Astrocyte (in vitro differentiated cells and primary cell): ENCODE data around the gene GGA2. TPM values are rescaled to one million over a fixed set of nuclear protein-coding genes. Genes with fewer than 3 reads are reported as not detected.

Source experiments
- DNase-seq: peaks from one replicate; pipeline ENCODE4 v3.0.0-alpha.2; 2010; ENCODE audit warnings: low read depth
- FAIRE-seq: peaks from 2 replicates; lab custom pipeline; 2011; peaks lifted over from hg19 to GRCh38; lab: Jason Lieb, UNC
- H2AFZ ChIP-seq: 2 replicates; pipeline ENCODE4 v1.6.0; 2012; ENCODE audit warnings: low read depth, low read length, inconsistent platforms
- H3K27ac ChIP-seq: 2 replicates; pipeline ENCODE4 v1.5.1; 2011; ENCODE audit warnings: low read depth, low read length, inconsistent platforms
- H3K27me3 ChIP-seq: 2 replicates; pipeline ENCODE4 v1.6.0; 2011; ENCODE audit warnings: low read length, inconsistent platforms; ENCODE audit not compliant: insufficient read depth
- H3K36me3 ChIP-seq: 2 replicates; pipeline ENCODE4 v1.5.1; 2011; ENCODE audit warnings: low read length, inconsistent platforms; ENCODE audit not compliant: insufficient read depth
- H3K4me1 ChIP-seq: 2 replicates; pipeline ENCODE4 v1.5.1; 2011; ENCODE audit warnings: low read length, inconsistent platforms; ENCODE audit not compliant: insufficient read depth
- H3K4me2 ChIP-seq: 2 replicates; pipeline ENCODE4 v1.6.0; 2012; ENCODE audit warnings: low read length, inconsistent platforms
- H3K4me3 ChIP-seq: 2 replicates; pipeline ENCODE4 v1.5.1; 2011; ENCODE audit warnings: low read depth, mild to moderate bottlenecking, low read length, inconsistent platforms; ENCODE audit not compliant: insufficient read depth
- H3K79me2 ChIP-seq: 2 replicates; pipeline ENCODE4 v1.6.0; 2012; ENCODE audit warnings: mild to moderate bottlenecking, low read length, inconsistent platforms; ENCODE audit not compliant: insufficient read depth
- H3K9ac ChIP-seq: 2 replicates; pipeline ENCODE4 v1.6.0; 2012; ENCODE audit warnings: mild to moderate bottlenecking, low read length, inconsistent platforms
- H3K9me3 ChIP-seq: 2 replicates; pipeline ENCODE4 v1.5.1; 2012; ENCODE audit warnings: low read depth, mild to moderate bottlenecking, low read length, inconsistent platforms; ENCODE audit not compliant: insufficient read depth
- H4K20me1 ChIP-seq: 2 replicates; pipeline ENCODE4 v1.6.0; 2012; ENCODE audit warnings: low read length, inconsistent platforms; ENCODE audit not compliant: insufficient read depth
- H3K27ac Mint-ChIP-seq: one replicate; pipeline ENCODE4 v1.8.0; 2021; ENCODE audit warnings: mild to moderate bottlenecking, mixed read lengths; ENCODE audit not compliant: unreplicated experiment
- H3K27me3 Mint-ChIP-seq: one replicate; pipeline ENCODE4 v1.8.0; 2021; ENCODE audit warnings: low read depth, mixed read lengths; ENCODE audit not compliant: unreplicated experiment
- H3K36me3 Mint-ChIP-seq: one replicate; pipeline ENCODE4 v1.8.0; 2021; ENCODE audit warnings: low read depth, mixed read lengths; ENCODE audit not compliant: unreplicated experiment
- H3K4me1 Mint-ChIP-seq: one replicate; pipeline ENCODE4 v1.8.0; 2021; ENCODE audit warnings: low read depth, mixed read lengths; ENCODE audit not compliant: unreplicated experiment
- H3K4me3 Mint-ChIP-seq: one replicate; pipeline ENCODE4 v1.8.0; 2021; ENCODE audit warnings: mild to moderate bottlenecking, moderate library complexity, mixed read lengths; ENCODE audit not compliant: unreplicated experiment
- H3K9me3 Mint-ChIP-seq: one replicate; pipeline ENCODE4 v1.8.0; 2021; ENCODE audit warnings: mild to moderate bottlenecking, mixed read lengths; ENCODE audit not compliant: unreplicated experiment
- CTCF ChIP-seq: IDR thresholded peaks from 2 replicates; pipeline ENCODE4 v1.5.1; 2011; ENCODE audit warnings: low read depth, mild to moderate bottlenecking, inconsistent platforms, low read length, moderate library complexity; ENCODE audit not compliant: insufficient read depth
- EZH2 ChIP-seq: IDR thresholded peaks from 2 replicates; pipeline ENCODE4 v1.6.1; 2012; ENCODE audit warnings: mild to moderate bottlenecking, low read length, inconsistent platforms; ENCODE audit not compliant: insufficient read depth
- total RNA-seq: library from RNA; stranded (reverse); gene quantifications from 2 replicates; pipeline ENCODE4 v1.2.1, GENCODE V29; 2021

The GGA2 gene
- total RNA-seq, 1 donor from 2014 or later, result 84.0 TPM

- no peaks in the 10 kb centered on the region for H3K79me2 ChIP-seq
- H3K27ac ChIP-seq, result no peak overlapping the region
- H4K20me1 ChIP-seq, result peaks cover 3% of the 10 kb centered on the region
- H2AFZ ChIP-seq, result no peak overlapping the region
- H3K9ac ChIP-seq, result no peak overlapping the region
- H3K27me3 ChIP-seq, result no peaks in the 10 kb centered on the region
- H3K9me3 Mint-ChIP-seq, result no peaks in the 10 kb centered on the region
- peaks cover 24% of the 10 kb centered on the region for H3K36me3 Mint-ChIP-seq
- peak overlapping the region; percentile 9 for H3K4me2 ChIP-seq
- no peak overlapping the region for H3K27ac Mint-ChIP-seq
- H3K9me3 ChIP-seq, result no peaks in the 10 kb centered on the region
- H3K4me3 Mint-ChIP-seq, result no peak overlapping the region
- FAIRE-seq (no peak), DNase-seq (peak; percentile 22)
- peaks cover 21% of the 10 kb centered on the region for H3K4me1 Mint-ChIP-seq
- peaks cover 17% of the 10 kb centered on the region for H3K36me3 ChIP-seq
- H3K4me3 ChIP-seq, result no peak overlapping the region
- H3K27me3 Mint-ChIP-seq, result no peaks in the 10 kb centered on the region
- peaks cover 15% of the 10 kb centered on the region for H3K4me1 ChIP-seq
- TF ChIP-seq CTCF, result no peak
- no peak for TF ChIP-seq EZH2
These were observed 25.6 kb upstream of the GGA2 start for GRCh38 chr16:23535901-23536300.

- Histone ChIP-seq H3K36me3 (peaks cover 14% of the 10 kb centered on the region), H3K4me2 (no peak overlapping the region), H3K9me3 (no peaks in the 10 kb centered on the region), H3K9ac (no peak overlapping the region), H4K20me1 (peaks cover 3% of the 10 kb centered on the region), H3K27ac (no peak overlapping the region), H3K79me2 (no peaks in the 10 kb centered on the region), H3K27me3 (no peaks in the 10 kb centered on the region), H3K4me3 (no peak overlapping the region), H3K4me1 (peaks cover 15% of the 10 kb centered on the region), H2AFZ (no peak overlapping the region)
- Mint-ChIP-seq H3K27me3 (no peaks in the 10 kb centered on the region), H3K9me3 (no peaks in the 10 kb centered on the region), H3K4me1 (peaks cover 21% of the 10 kb centered on the region), H3K27ac (no peak overlapping the region), H3K36me3 (peaks cover 24% of the 10 kb centered on the region), H3K4me3 (no peak overlapping the region)
- DNase-seq, result no peak
- TF ChIP-seq EZH2 (no peak), CTCF (no peak)
- no peak for FAIRE-seq
These were observed 24.9 kb upstream of the GGA2 start for GRCh38 chr16:23534868-23535860.

- DNase-seq (no peak), FAIRE-seq (no peak)
- Histone ChIP-seq H3K9ac (no peak overlapping the region), H3K4me3 (no peak overlapping the region), H3K36me3 (peaks cover 14% of the 10 kb centered on the region), H3K79me2 (no peaks in the 10 kb centered on the region), H3K9me3 (no peaks in the 10 kb centered on the region), H3K4me2 (no peak overlapping the region), H3K27ac (no peak overlapping the region), H3K4me1 (peaks cover 4% of the 10 kb centered on the region), H2AFZ (no peak overlapping the region), H3K27me3 (no peaks in the 10 kb centered on the region), H4K20me1 (peaks cover 3% of the 10 kb centered on the region)
- no peaks in the 10 kb centered on the region for H3K9me3 Mint-ChIP-seq
- H3K27me3 Mint-ChIP-seq, result no peaks in the 10 kb centered on the region
- no peak overlapping the region for H3K27ac Mint-ChIP-seq
- no peak overlapping the region for H3K4me3 Mint-ChIP-seq
- H3K36me3 Mint-ChIP-seq, result peaks cover 28% of the 10 kb centered on the region
- TF ChIP-seq EZH2 (no peak), CTCF (no peak)
- H3K4me1 Mint-ChIP-seq, result peaks cover 10% of the 10 kb centered on the region
These were observed 22.2 kb upstream of the GGA2 start for GRCh38 chr16:23532448-23532847.
